Coronary artery (tissue), 2 donors: Measurements from ENCODE around the gene RNF167.

Experiments
- DNase-seq: peaks from one replicate; pipeline ENCODE4 v3.0.0-alpha.2; 2017; ENCODE audit warnings: low spot score
- H3K27ac ChIP-seq, 2 donors: fragments of 200-600 bp; sonication (generic); one replicate each; pipeline ENCODE4 v1.5.1; 2016 to 2019
- H3K4me3 ChIP-seq: fragments of 200-600 bp; sonication (generic); 2 replicates; pipeline ENCODE4 v1.5.1; 2016; ENCODE audit warnings: mild to moderate bottlenecking, moderate library complexity
- TF ChIP-seq, protein P1 (sequence below): fragments of 200-600 bp; sonication (generic); IDR thresholded peaks from one replicate; pipeline ENCODE4 v1.5.1; 2019; ENCODE audit warnings: antibody characterized with exemption

Gene RNF167

DNA sequence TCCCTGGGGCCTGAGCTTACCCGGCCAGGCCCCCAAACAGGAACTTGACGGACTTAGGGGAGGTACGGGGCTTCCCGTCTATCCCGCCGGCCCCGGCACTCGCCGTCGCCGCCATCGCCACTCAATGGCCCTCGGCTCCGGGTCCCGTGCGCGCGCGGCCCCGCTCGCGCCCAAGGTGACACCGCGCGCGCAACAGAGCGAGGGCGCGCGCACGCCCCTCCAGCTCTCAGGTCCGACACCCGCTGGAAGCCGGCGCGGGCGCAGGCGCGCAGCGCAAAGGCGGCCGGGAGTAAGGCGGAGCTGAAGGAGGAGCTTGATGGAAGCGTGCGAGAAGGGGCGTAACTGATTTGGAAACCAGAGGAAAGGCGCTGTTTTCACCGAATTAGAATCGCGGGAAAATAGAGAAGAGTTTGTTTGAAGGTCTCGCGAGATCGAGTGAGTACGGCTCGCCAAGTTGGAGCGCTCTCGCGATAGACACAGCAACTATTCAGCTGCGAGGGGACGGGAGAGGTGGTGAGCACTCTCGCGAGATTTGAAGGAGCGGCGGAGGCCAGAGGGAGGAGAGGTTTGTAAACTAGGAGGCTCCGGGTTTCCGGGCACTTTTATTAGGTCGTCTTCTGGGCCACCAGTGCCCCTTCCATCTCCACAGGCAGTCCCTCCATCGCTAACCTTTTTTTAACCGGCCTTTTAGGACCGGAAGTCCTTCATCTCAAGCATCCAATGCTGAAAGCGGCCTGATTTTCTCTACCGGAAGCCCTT, at the start of gene RNF167, which contains the start of gene SLC25A11:
Gene RNF167 (plus strand): TSS at position 473 of the 759 bp plus-strand sequence. CDS start 642 bp downstream, outside the sequence.
Gene SLC25A11 (minus strand): TSS at position 251 of the 759 bp plus-strand sequence. CDS start 136 bp downstream, at position 115.
- peak within 1 kb of the TSS; percentile 86 to 93 for H3K27ac ChIP-seq
- TF ChIP-seq, protein P1, sequence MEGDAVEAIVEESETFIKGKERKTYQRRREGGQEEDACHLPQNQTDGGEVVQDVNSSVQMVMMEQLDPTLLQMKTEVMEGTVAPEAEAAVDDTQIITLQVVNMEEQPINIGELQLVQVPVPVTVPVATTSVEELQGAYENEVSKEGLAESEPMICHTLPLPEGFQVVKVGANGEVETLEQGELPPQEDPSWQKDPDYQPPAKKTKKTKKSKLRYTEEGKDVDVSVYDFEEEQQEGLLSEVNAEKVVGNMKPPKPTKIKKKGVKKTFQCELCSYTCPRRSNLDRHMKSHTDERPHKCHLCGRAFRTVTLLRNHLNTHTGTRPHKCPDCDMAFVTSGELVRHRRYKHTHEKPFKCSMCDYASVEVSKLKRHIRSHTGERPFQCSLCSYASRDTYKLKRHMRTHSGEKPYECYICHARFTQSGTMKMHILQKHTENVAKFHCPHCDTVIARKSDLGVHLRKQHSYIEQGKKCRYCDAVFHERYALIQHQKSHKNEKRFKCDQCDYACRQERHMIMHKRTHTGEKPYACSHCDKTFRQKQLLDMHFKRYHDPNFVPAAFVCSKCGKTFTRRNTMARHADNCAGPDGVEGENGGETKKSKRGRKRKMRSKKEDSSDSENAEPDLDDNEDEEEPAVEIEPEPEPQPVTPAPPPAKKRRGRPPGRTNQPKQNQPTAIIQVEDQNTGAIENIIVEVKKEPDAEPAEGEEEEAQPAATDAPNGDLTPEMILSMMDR = no peak
- peak; percentile 98 for DNase-seq
- peak within 1 kb of the TSS; percentile 80 for H3K4me3 ChIP-seq

DNA sequence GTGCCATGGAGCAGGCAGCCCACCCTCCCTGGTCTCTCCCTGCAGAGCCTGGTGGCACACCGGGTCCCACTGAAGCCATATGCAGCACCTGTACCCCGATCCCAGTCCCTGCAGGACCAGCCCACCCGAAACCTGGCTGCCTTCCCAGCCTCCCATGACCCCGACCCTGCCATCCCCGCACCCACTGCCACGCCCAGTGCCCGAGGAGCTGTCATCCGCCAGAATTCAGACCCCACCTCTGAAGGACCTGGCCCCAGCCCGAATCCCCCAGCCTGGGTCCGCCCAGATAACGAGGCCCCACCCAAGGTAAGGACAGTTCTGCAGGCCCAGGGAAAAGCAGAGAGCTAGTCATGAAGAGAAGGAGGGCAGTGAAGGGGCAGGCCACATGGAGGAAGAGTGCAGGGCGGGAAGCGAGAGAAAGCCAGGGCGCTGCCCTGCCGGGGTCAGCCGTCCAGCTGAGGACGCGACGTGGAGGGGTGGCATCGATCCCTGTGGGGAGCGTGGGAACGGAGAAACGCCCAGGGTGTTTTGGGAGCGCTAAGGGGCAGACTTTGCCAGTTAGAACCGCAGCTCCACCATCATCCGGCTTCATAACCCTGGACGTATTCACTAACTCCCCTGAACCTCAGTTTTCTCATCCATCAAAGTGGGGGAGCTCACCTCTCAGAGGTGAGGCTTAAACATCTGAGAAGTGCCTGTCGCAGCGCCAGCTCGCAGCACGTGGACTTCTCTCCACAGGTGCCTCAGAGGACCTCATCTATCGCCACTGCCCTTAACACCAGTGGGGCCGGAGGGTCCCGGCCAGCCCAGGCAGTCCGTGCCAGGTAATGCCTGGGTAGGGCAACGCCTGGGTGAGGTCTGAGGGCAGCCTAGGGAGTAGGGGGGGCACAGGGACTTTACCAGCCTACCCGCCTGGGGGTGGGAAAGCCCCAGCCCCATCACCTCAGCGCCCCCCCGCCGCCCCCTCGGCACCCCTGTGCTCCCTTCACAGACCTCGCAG, 48.4 kb upstream of the RNF167 start:
- H3K27ac ChIP-seq = no peak overlapping the region

DNA sequence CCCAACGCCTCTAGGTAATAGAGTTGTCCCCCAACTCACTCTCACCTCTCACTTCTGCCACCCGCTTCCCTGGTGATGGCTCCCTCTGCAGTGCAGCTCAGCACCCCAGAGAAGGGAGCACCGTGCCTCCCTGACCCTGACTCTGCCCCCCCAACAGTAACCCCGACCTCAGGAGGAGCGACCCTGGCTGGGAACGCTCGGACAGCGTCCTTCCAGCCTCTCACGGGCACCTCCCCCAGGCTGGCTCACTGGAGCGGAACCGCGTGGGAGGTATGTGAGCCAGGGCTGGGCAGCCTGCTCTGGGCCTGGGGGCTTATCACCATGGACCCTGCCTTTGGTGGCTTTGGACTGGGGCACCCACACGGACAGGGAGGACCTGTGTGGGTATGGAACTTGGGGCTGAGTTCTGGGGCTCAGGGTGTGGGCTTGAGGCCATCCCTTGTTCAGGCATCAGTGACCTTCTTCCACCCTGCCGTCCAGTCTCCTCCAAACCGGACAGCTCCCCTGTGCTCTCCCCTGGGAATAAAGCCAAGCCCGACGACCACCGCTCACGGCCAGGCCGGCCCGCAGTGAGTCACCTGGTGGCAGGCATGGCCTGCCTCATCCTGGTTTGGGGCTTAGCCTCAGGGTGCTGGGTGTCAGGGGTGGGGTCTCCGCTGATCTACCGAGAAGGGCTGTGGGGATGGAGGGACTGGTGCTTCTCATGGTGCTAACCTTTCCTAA, 47.4 kb upstream of the RNF167 start:
- no peak for DNase-seq
- Histone ChIP-seq H3K27ac (no peak overlapping the region), H3K4me3 (no peak overlapping the region)
- TF ChIP-seq, protein P1 = no peak

More for the DNA sequence above, 48.4 kb upstream of the RNF167 start:
- no peak overlapping the region for H3K4me3 ChIP-seq
- no peak for DNase-seq
- TF ChIP-seq, protein P1 = no peak

DNA sequence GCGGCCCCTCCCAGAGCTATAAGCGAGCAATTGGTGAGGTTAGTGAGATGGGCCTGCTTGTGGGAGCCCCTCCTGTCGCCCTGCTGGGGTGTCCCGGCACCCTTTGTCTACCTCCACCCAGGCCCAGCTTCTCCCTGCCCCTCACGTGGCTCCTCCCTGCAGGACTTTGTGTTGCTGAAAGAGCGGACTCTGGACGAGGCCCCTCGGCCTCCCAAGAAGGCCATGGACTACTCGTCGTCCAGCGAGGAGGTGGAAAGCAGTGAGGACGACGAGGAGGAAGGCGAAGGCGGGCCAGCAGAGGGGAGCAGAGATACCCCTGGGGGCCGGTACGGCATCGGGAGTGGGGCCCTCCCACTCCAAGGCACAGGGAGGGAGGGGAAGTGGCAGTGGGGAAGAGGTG, 46.8 kb upstream of the RNF167 start:
- Histone ChIP-seq H3K27ac (no peak overlapping the region), H3K4me3 (no peak overlapping the region)
- no peak for DNase-seq
- TF ChIP-seq, protein P1 = no peak

DNA sequence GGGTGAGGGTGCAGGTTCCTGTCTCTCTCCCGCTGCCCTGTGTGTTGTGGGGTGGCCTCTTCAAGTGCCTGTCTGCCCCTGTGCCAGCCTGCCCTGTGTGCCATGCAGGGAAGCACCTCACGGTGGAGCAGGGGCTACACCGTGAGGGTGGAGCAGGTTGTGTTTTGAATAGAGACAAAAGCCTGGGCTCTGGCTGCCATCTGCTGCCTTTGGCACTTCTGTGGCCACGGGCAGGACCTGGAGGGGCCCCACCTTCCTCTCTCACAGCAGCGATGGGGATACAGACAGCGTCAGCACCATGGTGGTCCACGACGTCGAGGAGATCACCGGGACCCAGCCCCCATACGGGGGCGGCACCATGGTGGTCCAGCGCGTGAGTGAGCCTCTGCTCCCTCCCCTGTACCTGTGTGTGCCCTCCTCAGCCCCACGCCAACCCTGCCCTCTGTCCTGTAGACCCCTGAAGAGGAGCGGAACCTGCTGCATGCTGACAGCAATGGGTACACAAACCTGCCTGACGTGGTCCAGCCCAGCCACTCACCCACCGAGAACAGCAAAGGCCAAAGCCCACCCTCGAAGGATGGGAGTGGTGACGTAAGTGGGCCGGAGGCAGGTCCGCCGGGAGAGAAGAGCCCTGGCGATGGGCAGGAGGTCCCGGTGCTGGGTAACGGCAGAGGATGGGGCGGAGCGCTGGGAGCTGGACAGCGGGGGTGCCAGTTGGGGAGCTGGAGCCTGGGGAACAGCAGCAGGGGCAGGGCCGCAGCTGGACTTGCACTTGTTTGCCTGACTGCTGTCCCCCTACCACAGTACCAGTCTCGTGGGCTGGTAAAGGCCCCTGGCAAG, 46.1 kb upstream of the RNF167 start:
- DNase-seq = no peak
- TF ChIP-seq, protein P1 = no peak
- Histone ChIP-seq H3K4me3 (no peak overlapping the region), H3K27ac (no peak overlapping the region)

DNA sequence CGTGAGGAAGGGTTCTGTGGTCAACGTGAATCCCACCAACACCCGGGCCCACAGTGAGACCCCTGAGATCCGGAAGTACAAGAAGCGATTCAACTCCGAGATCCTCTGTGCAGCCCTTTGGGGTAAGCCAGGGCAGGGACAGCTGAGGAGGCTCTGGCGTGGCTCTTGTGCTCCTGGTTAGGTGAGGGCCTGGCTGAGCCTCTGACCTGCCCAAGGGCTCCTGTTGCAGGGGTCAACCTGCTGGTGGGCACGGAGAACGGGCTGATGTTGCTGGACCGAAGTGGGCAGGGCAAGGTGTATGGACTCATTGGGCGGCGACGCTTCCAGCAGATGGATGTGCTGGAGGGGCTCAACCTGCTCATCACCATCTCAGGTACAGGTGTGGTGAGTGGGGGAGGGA, 44.9 kb upstream of the RNF167 start:
- TF ChIP-seq, protein P1 = no peak
- Histone ChIP-seq H3K27ac (no peak overlapping the region), H3K4me3 (no peak overlapping the region)
- no peak for DNase-seq
